CD4-positive, alpha-beta T cell (primary cell): ENCODE data around the gene CCSER1. TPM values are rescaled to one million over a fixed set of nuclear protein-coding genes. Genes with fewer than 3 reads are reported as not detected.

Experiments
- ATAC-seq: fragments of 200-7000 bp; cut with Tn5 transposase; one replicate; pipeline ENCODE4 v1.10.0; 2022; ENCODE audit warnings: mild to moderate bottlenecking; ENCODE audit not compliant: poor library complexity
- CTCF ChIA-PET: fragments of 350-600 bp; sonication (Branson Sonifier 250); formaldehyde crosslinking; loops from one replicate; lab custom pipeline; 2021; ENCODE audit warnings: antibody characterized with exemption, inconsistent platforms; lab: Charles Lee
- POLR2A ChIA-PET: fragments of 350-600 bp; sonication (Branson Sonifier 250); formaldehyde crosslinking; loops from one replicate; lab custom pipeline; 2021; ENCODE audit warnings: antibody characterized with exemption, inconsistent platforms; lab: Charles Lee
- DNase-seq, 14 experiments: peaks; one replicate each; pipeline ENCODE4 v3.0.0-alpha.2; 2013 to 2020; ENCODE audit warnings: mixed read lengths in 2 of 14
- H3K27ac ChIP-seq, 2 donors: one replicate each; pipeline versions ENCODE4 v1.5.1 to v1.7.0; 2013; ENCODE audit warnings: low read length in 2 of 2, low read depth in 1 of 2, mild to moderate bottlenecking in 1 of 2
- H3K27me3 ChIP-seq, 2 experiments: 1 replicate in 1 of 2; 2 replicates in 1 of 2; pipeline versions ENCODE4 v1.6.1 to v1.7.0; 2013; ENCODE audit warnings: low read length in 2 of 2, control low read depth in 1 of 2, mild to moderate bottlenecking in 1 of 2, moderate library complexity in 1 of 2; ENCODE audit not compliant: insufficient read depth in 2 of 2, control insufficient read depth in 1 of 2
- H3K36me3 ChIP-seq: one replicate; pipeline ENCODE4 v1.6.1; 2013; ENCODE audit warnings: low read length, control low read depth; ENCODE audit not compliant: insufficient read depth
- H3K4me1 ChIP-seq: one replicate; pipeline ENCODE4 v1.6.1; 2013; ENCODE audit warnings: low read length, control low read depth; ENCODE audit not compliant: insufficient read depth
- H3K4me3 ChIP-seq: one replicate; pipeline ENCODE4 v1.5.1; 2013; ENCODE audit warnings: mild to moderate bottlenecking, low read length, moderate library complexity
- H3K9me3 ChIP-seq, 2 experiments: 1 replicate in 1 of 2; 2 replicates in 1 of 2; pipeline versions ENCODE4 v1.6.1 to v1.7.0; 2013; ENCODE audit warnings: low read length in 2 of 2, mild to moderate bottlenecking in 2 of 2, control low read depth in 1 of 2, moderate library complexity in 1 of 2; ENCODE audit not compliant: control insufficient read depth in 1 of 2, insufficient read depth in 1 of 2
- H3K27ac Mint-ChIP-seq: one replicate; pipeline ENCODE4 v1.8.0; 2020; ENCODE audit warnings: mixed read lengths
- H3K27me3 Mint-ChIP-seq: one replicate; pipeline ENCODE4 v1.8.0; 2021; ENCODE audit warnings: mixed read lengths
- H3K36me3 Mint-ChIP-seq: one replicate; pipeline ENCODE4 v1.8.0; 2021; ENCODE audit warnings: low read depth, mixed read lengths
- H3K4me1 Mint-ChIP-seq: one replicate; pipeline ENCODE4 v1.8.0; 2021; ENCODE audit warnings: low read depth, mixed read lengths
- H3K4me3 Mint-ChIP-seq: one replicate; pipeline ENCODE4 v1.8.0; 2020; ENCODE audit warnings: mild to moderate bottlenecking, mixed read lengths
- H3K9me3 Mint-ChIP-seq: one replicate; pipeline ENCODE4 v1.8.0; 2020; ENCODE audit warnings: mixed read lengths
- CTCF ChIP-seq: fragments of 200-600 bp; IDR thresholded peaks from one replicate; pipeline ENCODE4 v1.8.0; 2022; ENCODE audit warnings: antibody characterized with exemption, mild to moderate bottlenecking
- intact Hi-C, 2 experiments: fragments of 100-400 bp; cut with DNase I in 1 of 2; cut with micrococcal nuclease in 1 of 2; formaldehyde crosslinking; loops; one replicate each; pipeline versions ENCODE4 v1.15.1 to v1.9.0; 2023 to 2025; cut with DNase I, micrococcal nuclease
- total RNA-seq, 174 experiments: library from RNA in 2 of 174; stranded (reverse) in 2 of 174; gene quantifications; one replicate each; pipeline ENCODE4 v1.2.3 and lab custom pipeline; 2021 to 2026

CCSER1 gene
- total RNA-seq, 2 experiments from 2014 or later = 0.36 to 0.71 TPM

DNA sequence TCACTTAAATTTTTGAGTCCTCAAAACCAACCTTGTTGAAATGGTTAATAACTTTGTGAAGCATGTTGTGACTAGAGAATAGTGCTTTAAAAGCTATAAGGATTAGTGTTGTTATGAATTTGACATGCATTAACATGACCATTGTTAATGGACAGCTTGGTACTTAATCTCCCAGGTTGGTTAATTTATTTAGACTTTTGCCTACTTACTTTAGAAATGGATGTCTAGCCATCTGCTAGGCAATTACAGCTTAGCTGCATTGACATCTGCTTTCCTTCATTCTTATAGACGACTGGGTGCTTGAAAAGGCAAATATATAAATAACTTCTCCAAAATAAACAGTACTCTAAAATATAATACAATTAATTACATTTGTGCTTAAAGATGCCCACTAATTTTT lies 368.0 kb downstream of the CCSER1 start:
- H3K27me3 Mint-ChIP-seq = no peaks in the 10 kb centered on the region
- H3K4me3 Mint-ChIP-seq = no peak overlapping the region
- CTCF ChIA-PET = no interaction called here
- H3K9me3 Mint-ChIP-seq = peaks cover 3% of the 10 kb centered on the region
- POLR2A ChIA-PET = no interaction called here
- Histone ChIP-seq H3K9me3 (no peaks in the 10 kb centered on the region), H3K36me3 (no peaks in the 10 kb centered on the region), H3K4me1 (no peaks in the 10 kb centered on the region), H3K27me3 (no peaks in the 10 kb centered on the region), H3K27ac (no peak overlapping the region), H3K4me3 (no peak overlapping the region)
- intact Hi-C loops = no loop called here
- no peak for TF ChIP-seq CTCF
- no peak overlapping the region for H3K27ac Mint-ChIP-seq
- H3K4me1 Mint-ChIP-seq = no peaks in the 10 kb centered on the region
- no peak for ATAC-seq
- no peak for DNase-seq
- no peaks in the 10 kb centered on the region for H3K36me3 Mint-ChIP-seq

GRCh38 chr4:90495936-90496335 lies 368.7 kb downstream of the CCSER1 start:
- H3K27ac Mint-ChIP-seq = no peak overlapping the region
- H3K4me1 Mint-ChIP-seq = no peaks in the 10 kb centered on the region
- no peaks in the 10 kb centered on the region for H3K36me3 ChIP-seq
- POLR2A ChIA-PET = no interaction called here
- no peak for TF ChIP-seq CTCF
- intact Hi-C loops = no loop called here
- no peaks in the 10 kb centered on the region for H3K27me3 Mint-ChIP-seq
- ATAC-seq = no peak
- no peak for DNase-seq
- CTCF ChIA-PET = no interaction called here
- no peak overlapping the region for H3K4me3 Mint-ChIP-seq
- no peaks in the 10 kb centered on the region for H3K9me3 ChIP-seq
- no peaks in the 10 kb centered on the region for H3K36me3 Mint-ChIP-seq
- no peaks in the 10 kb centered on the region for H3K4me1 ChIP-seq
- no peak overlapping the region for H3K27ac ChIP-seq
- H3K4me3 ChIP-seq = no peak overlapping the region
- no peaks in the 10 kb centered on the region for H3K27me3 ChIP-seq
- H3K9me3 Mint-ChIP-seq = peaks cover 3% of the 10 kb centered on the region

DNA sequence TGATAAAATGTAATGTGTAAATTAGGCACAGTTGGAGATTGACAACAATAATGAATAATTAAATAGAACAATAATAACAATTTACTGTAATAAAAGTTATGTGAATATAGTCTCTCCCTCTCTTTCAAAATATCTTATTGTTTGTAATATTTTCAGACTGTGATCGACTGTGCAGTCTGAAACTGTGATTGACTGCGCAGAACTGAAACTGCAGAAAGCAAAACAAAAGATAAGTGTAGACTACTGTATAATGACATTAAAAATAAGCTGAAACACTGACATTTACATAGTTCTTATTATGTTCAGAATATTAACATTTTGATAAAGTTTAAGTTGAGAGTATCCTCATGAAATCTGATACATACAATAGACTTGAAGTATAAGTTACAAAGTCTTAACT lies 371.0 kb downstream of the CCSER1 start:
- no peaks in the 10 kb centered on the region for H3K9me3 ChIP-seq
- no peaks in the 10 kb centered on the region for H3K4me1 ChIP-seq
- Mint-ChIP-seq H3K4me3 (no peak overlapping the region), H3K27me3 (no peaks in the 10 kb centered on the region), H3K36me3 (no peaks in the 10 kb centered on the region), H3K27ac (no peak overlapping the region), H3K9me3 (peaks cover 8% of the 10 kb centered on the region), H3K4me1 (no peaks in the 10 kb centered on the region)
- ChIA-PET CTCF (no interaction called here), POLR2A (no interaction called here)
- no peaks in the 10 kb centered on the region for H3K36me3 ChIP-seq
- DNase-seq (no peak), ATAC-seq (no peak)
- H3K4me3 ChIP-seq = no peak overlapping the region
- no peaks in the 10 kb centered on the region for H3K27me3 ChIP-seq
- no peak for TF ChIP-seq CTCF
- intact Hi-C loops = no loop called here
- no peak overlapping the region for H3K27ac ChIP-seq
